OCI-LY1 (cell line): ENCODE data around the gene GRB14.
"Not testable (repeated sequence)": the region's sequence is repeated elsewhere in the genome, so short reads cannot be mapped to it uniquely, and the experiment has no call there.

Experiments
- H2AFZ ChIP-seq: fragments of 200-600 bp; sonication (generic), shearing (Covaris generic); 2 replicates; pipeline ENCODE4 v1.6.0; 2014; ENCODE audit warnings: antibody characterized with exemption, mild to moderate bottlenecking, low read length
- H3F3A ChIP-seq: fragments of 200-600 bp; sonication (generic), shearing (Covaris generic); 2 replicates; pipeline ENCODE4 v1.6.0; 2014; ENCODE audit warnings: mild to moderate bottlenecking, antibody characterized with exemption, low read length, moderate library complexity; ENCODE audit not compliant: insufficient read depth
- H3K27ac ChIP-seq: fragments of 200-600 bp; sonication (generic); 2 replicates; pipeline ENCODE4 v1.5.1; 2014; ENCODE audit warnings: low read length, mixed run types, mild to moderate bottlenecking, low read depth; ENCODE audit not compliant: poor library complexity, severe bottlenecking
- H3K27me3 ChIP-seq: fragments of 200-600 bp; sonication (generic); 2 replicates; pipeline ENCODE4 v1.6.0; 2014; ENCODE audit warnings: antibody characterized with exemption, mild to moderate bottlenecking, low read length, moderate library complexity; ENCODE audit not compliant: insufficient read depth
- H3K36me3 ChIP-seq: fragments of 200-600 bp; sonication (generic); 2 replicates; pipeline ENCODE4 v1.6.1; 2014; ENCODE audit warnings: mild to moderate bottlenecking, antibody characterized with exemption, low read length, moderate library complexity, mixed read lengths; ENCODE audit not compliant: insufficient read depth
- H3K4me1 ChIP-seq: fragments of 200-600 bp; sonication (generic); 2 replicates; pipeline ENCODE4 v1.5.1; 2014; ENCODE audit warnings: mild to moderate bottlenecking, low read length, moderate library complexity; ENCODE audit not compliant: insufficient read depth, severe bottlenecking
- H3K4me2 ChIP-seq: fragments of 200-600 bp; sonication (generic), shearing (Covaris generic); 2 replicates; pipeline ENCODE4 v1.6.1; 2014; ENCODE audit warnings: low read length
- H3K4me3 ChIP-seq: fragments of 200-600 bp; sonication (generic); 2 replicates; pipeline ENCODE4 v1.5.1; 2014; ENCODE audit warnings: low read length, low read depth, mild to moderate bottlenecking, mixed read lengths; ENCODE audit not compliant: poor library complexity, severe bottlenecking
- H3K79me2 ChIP-seq: fragments of 200-600 bp; shearing (Covaris generic); 2 replicates; pipeline ENCODE4 v1.6.1; 2016; ENCODE audit warnings: mixed run types, low read length, mixed read lengths; ENCODE audit not compliant: insufficient read depth
- H3K9ac ChIP-seq: fragments of 200-600 bp; sonication (generic), shearing (Covaris generic); 2 replicates; pipeline ENCODE4 v1.6.1; 2014; ENCODE audit warnings: mild to moderate bottlenecking, low read length, mixed read lengths
- H3K9me2 ChIP-seq: fragments of 200-600 bp; sonication (generic), shearing (Covaris generic); 2 replicates; pipeline ENCODE4 v1.6.1; 2014; ENCODE audit warnings: low read depth, mild to moderate bottlenecking, low read length, mixed read lengths
- H3K9me3 ChIP-seq: fragments of 200-600 bp; shearing (Covaris generic); 2 replicates; pipeline ENCODE4 v1.6.1; 2014; ENCODE audit warnings: low read length, mixed read lengths
- H4K20me1 ChIP-seq: fragments of 200-600 bp; sonication (generic), shearing (Covaris generic); 2 replicates; pipeline ENCODE4 v1.6.0; 2016; ENCODE audit warnings: mild to moderate bottlenecking, low read length; ENCODE audit not compliant: insufficient read depth
- EZH2 ChIP-seq: fragments of 200-600 bp; sonication (generic), shearing (Covaris generic); IDR thresholded peaks from 2 replicates; pipeline ENCODE4 v1.8.0; 2017; ENCODE audit warnings: borderline replicate concordance, mixed run types, mild to moderate bottlenecking, antibody characterized with exemption, low read length, moderate library complexity, mixed read lengths
- TF ChIP-seq, protein P1 (sequence below): fragments of 200-600 bp; sonication (generic), shearing (Covaris generic); IDR thresholded peaks from 2 replicates; pipeline ENCODE4 v1.5.1; 2017; ENCODE audit warnings: mild to moderate bottlenecking, antibody characterized with exemption, low read length, moderate library complexity, mixed read lengths

GRB14 gene

GRCh38 chr2:164554487-164554886 is 66.8 kb downstream of the GRB14 start:
- H3K79me2 ChIP-seq = no peaks in the 10 kb centered on the region
- H3K9me3 ChIP-seq = no peaks in the 10 kb centered on the region
- H3F3A ChIP-seq = no peaks in the 10 kb centered on the region
- no peak overlapping the region for H3K9ac ChIP-seq
- H3K36me3 ChIP-seq = no peaks in the 10 kb centered on the region
- H3K27ac ChIP-seq = no peak overlapping the region
- H3K4me2 ChIP-seq = no peak overlapping the region
- no peak for TF ChIP-seq EZH2
- TF ChIP-seq, protein P1, sequence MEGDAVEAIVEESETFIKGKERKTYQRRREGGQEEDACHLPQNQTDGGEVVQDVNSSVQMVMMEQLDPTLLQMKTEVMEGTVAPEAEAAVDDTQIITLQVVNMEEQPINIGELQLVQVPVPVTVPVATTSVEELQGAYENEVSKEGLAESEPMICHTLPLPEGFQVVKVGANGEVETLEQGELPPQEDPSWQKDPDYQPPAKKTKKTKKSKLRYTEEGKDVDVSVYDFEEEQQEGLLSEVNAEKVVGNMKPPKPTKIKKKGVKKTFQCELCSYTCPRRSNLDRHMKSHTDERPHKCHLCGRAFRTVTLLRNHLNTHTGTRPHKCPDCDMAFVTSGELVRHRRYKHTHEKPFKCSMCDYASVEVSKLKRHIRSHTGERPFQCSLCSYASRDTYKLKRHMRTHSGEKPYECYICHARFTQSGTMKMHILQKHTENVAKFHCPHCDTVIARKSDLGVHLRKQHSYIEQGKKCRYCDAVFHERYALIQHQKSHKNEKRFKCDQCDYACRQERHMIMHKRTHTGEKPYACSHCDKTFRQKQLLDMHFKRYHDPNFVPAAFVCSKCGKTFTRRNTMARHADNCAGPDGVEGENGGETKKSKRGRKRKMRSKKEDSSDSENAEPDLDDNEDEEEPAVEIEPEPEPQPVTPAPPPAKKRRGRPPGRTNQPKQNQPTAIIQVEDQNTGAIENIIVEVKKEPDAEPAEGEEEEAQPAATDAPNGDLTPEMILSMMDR = no peak
- H4K20me1 ChIP-seq = no peaks in the 10 kb centered on the region
- H2AFZ ChIP-seq = no peak overlapping the region
- no peaks in the 10 kb centered on the region for H3K27me3 ChIP-seq
- no peak overlapping the region for H3K4me3 ChIP-seq
- H3K9me2 ChIP-seq = no peaks in the 10 kb centered on the region
- H3K4me1 ChIP-seq = no peaks in the 10 kb centered on the region

DNA sequence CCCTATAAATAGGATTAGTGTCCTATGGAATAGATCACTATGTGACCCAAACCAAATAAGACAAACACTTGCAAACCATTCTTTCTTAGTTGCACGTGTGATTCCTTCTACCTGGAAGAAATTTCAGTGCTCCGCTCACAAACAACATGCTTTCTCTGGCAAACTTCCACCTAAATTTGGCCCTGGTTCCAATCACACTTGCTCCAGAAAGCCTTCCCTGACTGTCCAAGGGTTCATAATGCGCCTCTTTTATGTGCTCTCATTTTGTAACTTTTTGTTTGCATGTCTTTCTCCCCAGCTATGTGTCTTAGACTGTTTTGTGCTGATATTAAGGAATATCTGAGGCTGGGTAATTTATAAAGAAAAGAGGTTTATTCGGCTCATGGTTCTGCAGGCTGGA is 69.8 kb downstream of the GRB14 start:
- no peaks in the 10 kb centered on the region for H3K79me2 ChIP-seq
- no peaks in the 10 kb centered on the region for H4K20me1 ChIP-seq
- no peak overlapping the region for H3K9ac ChIP-seq
- H3K4me1 ChIP-seq = no peaks in the 10 kb centered on the region
- H2AFZ ChIP-seq = no peak overlapping the region
- H3K4me3 ChIP-seq = no peak overlapping the region
- TF ChIP-seq, protein P1 = no peak
- TF ChIP-seq EZH2 = no peak
- H3K4me2 ChIP-seq = no peak overlapping the region
- H3K27me3 ChIP-seq = no peaks in the 10 kb centered on the region
- no peaks in the 10 kb centered on the region for H3F3A ChIP-seq
- no peaks in the 10 kb centered on the region for H3K9me3 ChIP-seq
- no peak overlapping the region for H3K27ac ChIP-seq
- H3K36me3 ChIP-seq = no peaks in the 10 kb centered on the region
- H3K9me2 ChIP-seq = no peaks in the 10 kb centered on the region

DNA sequence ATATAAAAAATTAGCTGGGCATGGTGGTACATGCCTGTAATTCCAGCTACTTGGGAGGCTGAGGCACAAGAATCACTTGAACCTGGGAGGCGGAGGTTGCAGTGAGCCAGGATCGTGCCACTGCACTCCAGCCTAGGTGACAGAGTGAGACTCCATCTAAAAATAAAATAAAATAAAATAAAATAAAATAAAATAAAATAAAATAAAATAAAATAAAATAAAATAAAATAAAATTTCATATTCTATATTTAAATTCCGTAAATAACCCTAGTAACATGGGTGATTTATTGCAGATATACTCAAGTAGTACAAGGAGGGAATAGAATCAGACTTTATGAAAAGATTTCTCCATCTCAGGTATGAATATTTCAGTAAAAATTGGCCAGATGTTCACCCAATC is 71.6 kb downstream of the GRB14 start:
- H3K79me2 ChIP-seq, H3K27ac ChIP-seq, H3K36me3 ChIP-seq, H3K4me1 ChIP-seq, H3K9ac ChIP-seq, H3K9me3 ChIP-seq, H3K4me3 ChIP-seq, H3F3A ChIP-seq, H4K20me1 ChIP-seq, H3K9me2 ChIP-seq, H3K27me3 ChIP-seq, H3K4me2 ChIP-seq, H2AFZ ChIP-seq: not testable (repeated sequence)

DNA sequence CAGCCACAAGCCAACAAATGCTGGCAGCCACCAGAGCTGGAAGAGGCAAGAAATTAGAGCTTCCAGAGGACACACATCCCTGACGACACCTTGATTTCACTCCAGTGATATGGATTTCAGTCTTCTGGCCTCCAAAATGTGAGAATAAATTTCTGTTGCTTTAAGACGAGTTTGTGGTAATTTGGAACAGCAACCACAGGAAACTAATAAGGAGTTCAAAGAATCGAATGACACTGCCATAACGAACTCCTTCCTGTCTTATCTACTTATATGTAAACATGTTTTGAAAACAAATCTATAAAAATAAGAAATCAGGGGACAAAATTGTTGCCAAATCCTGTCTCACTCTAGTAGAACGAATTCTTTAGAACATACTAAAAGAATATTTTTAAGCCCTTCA is 75.8 kb downstream of the GRB14 start:
- Histone ChIP-seq H3K9ac (no peak overlapping the region), H3K4me1 (no peaks in the 10 kb centered on the region), H3K9me3 (no peaks in the 10 kb centered on the region), H3K9me2 (no peaks in the 10 kb centered on the region), H3K27ac (no peak overlapping the region), H3F3A (no peaks in the 10 kb centered on the region), H3K79me2 (no peaks in the 10 kb centered on the region), H2AFZ (no peak overlapping the region), H3K4me3 (no peak overlapping the region), H3K4me2 (no peak overlapping the region), H3K36me3 (no peaks in the 10 kb centered on the region), H4K20me1 (no peaks in the 10 kb centered on the region), H3K27me3 (no peaks in the 10 kb centered on the region)
- no peak for TF ChIP-seq EZH2
- TF ChIP-seq, protein P1 = no peak
